K562 (cell line): ENCODE data around the gene EXOC2. TPM values are rescaled to one million over a fixed set of nuclear protein-coding genes. Genes with fewer than 3 reads are reported as not detected.

Experiments used
- C11orf30 ChIP-seq: fragments of 450-650 bp; IDR thresholded peaks from 2 replicates; pipeline ENCODE4 v1.6.1; 2016; ENCODE audit warnings: low read depth, mild to moderate bottlenecking
- MTA1 ChIP-seq: fragments of 450-650 bp; IDR thresholded peaks from 2 replicates; pipeline ENCODE4 v1.6.1; 2017; ENCODE audit warnings: borderline replicate concordance
- SMARCB1 ChIP-seq: IDR thresholded peaks from 2 replicates; pipeline ENCODE4 v1.6.1; 2011; ENCODE audit warnings: improper control_type of control experiment, low read depth; ENCODE audit not compliant: insufficient read length
- ZNF316 ChIP-seq: fragments of 450-650 bp; IDR thresholded peaks from 2 replicates; pipeline ENCODE4 v1.6.1; 2016
- ZNF561 ChIP-seq: fragments of 450-650 bp; formaldehyde crosslinking; conservative IDR thresholded peaks from 2 replicates; pipeline ENCODE4 v1.4.0; 2020; ENCODE audit warnings: mild to moderate bottlenecking, moderate library complexity
- polyA plus RNA-seq, 8 experiments: library from polyadenylated mRNA; depleted of rRNA in 4 of 8; stranded (reverse) in 5 of 8; unstranded in 3 of 8; fragments of >200 nt; fragmentation: Nextera tagmentation in 2 of 8; fragmentation: Illumina TruSeq in 1 of 8; extraction: Ambion mirVana in 2 of 8; extraction: Trizol in 1 of 8; gene quantifications; 2 replicates each; pipeline versions ENCODE4 v1.2.1 to v1.2.3, GENCODE V29; 2011 to 2014; ENCODE audit warnings: inconsistent platforms in 1 of 8, missing spikeins in 1 of 8
- total RNA-seq, 7 experiments: library from RNA; depleted of rRNA in 6 of 7; stranded (reverse); fragments of >200 nt in 6 of 7; fragmentation: Illumina TruSeq in 2 of 7; extraction: Trizol in 2 of 7; gene quantifications; 2 replicates each; pipeline versions ENCODE4 v1.2.1 to v1.2.3, GENCODE V29; 2011 to 2021; ENCODE audit warnings: low replicate concordance in 1 of 7
- TF ChIP-seq, protein P1 (sequence below): sonication (generic); formaldehyde crosslinking; IDR thresholded peaks from 2 replicates; pipeline ENCODE4 v1.8.0; 2022; ENCODE audit warnings: missing genetic modification reagents, mild to moderate bottlenecking, borderline replicate concordance
- TF ChIP-seq, protein P2 (sequence below): fragments of 200-600 bp; sonication (generic); IDR thresholded peaks from one replicate; pipeline ENCODE4 v1.6.1; 2012; ENCODE audit warnings: mild to moderate bottlenecking, low read depth, low read length, inconsistent platforms
- TF ChIP-seq, protein P3 (sequence below): fragments of 450-650 bp; conservative IDR thresholded peaks from 2 replicates; pipeline ENCODE4 v1.6.1; 2016; ENCODE audit warnings: missing genetic modification characterization, low read depth, mild to moderate bottlenecking, control low read depth, missing compliant biosample characterization
- TF ChIP-seq, protein P4 (sequence below): fragments of 250-450 bp; sonication (Bioruptor Pico); IDR thresholded peaks from 2 replicates; pipeline ENCODE4 v1.4.0; 2020; ENCODE audit warnings: mild to moderate bottlenecking, moderate library complexity

The EXOC2 gene
- total and polyA plus RNA-seq, 9 of the 15 experiments (the other 6 are each of a cell fraction or from before 2014, with no cell fraction given): 12.2 to 30.2 (median 24.2) TPM

DNA sequence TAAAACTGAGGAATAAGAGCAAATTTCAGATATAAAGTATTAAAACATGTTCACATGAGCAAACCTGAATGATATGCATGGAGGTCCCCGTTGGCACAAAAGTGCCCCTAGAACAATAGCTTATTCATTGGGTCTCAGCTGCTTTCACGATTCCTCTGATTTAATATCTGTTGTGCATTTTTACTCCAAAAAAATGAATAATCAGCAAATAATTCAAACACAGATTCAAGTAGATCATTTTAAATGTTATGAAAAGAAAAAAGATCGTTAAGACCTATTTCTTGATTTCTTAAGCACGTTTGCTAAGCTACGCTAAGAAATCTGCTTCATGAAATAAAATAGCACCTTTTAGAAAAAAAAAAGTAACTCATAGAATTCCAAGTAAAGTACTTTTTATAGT lies 57.7 kb downstream of the EXOC2 start (continued):
- TF ChIP-seq, protein P1, sequence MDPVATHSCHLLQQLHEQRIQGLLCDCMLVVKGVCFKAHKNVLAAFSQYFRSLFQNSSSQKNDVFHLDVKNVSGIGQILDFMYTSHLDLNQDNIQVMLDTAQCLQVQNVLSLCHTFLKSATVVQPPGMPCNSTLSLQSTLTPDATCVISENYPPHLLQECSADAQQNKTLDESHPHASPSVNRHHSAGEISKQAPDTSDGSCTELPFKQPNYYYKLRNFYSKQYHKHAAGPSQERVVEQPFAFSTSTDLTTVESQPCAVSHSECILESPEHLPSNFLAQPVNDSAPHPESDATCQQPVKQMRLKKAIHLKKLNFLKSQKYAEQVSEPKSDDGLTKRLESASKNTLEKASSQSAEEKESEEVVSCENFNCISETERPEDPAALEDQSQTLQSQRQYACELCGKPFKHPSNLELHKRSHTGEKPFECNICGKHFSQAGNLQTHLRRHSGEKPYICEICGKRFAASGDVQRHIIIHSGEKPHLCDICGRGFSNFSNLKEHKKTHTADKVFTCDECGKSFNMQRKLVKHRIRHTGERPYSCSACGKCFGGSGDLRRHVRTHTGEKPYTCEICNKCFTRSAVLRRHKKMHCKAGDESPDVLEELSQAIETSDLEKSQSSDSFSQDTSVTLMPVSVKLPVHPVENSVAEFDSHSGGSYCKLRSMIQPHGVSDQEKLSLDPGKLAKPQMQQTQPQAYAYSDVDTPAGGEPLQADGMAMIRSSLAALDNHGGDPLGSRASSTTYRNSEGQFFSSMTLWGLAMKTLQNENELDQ (CRISPR knock-in tag): no peak
- TF ChIP-seq, protein P2, sequence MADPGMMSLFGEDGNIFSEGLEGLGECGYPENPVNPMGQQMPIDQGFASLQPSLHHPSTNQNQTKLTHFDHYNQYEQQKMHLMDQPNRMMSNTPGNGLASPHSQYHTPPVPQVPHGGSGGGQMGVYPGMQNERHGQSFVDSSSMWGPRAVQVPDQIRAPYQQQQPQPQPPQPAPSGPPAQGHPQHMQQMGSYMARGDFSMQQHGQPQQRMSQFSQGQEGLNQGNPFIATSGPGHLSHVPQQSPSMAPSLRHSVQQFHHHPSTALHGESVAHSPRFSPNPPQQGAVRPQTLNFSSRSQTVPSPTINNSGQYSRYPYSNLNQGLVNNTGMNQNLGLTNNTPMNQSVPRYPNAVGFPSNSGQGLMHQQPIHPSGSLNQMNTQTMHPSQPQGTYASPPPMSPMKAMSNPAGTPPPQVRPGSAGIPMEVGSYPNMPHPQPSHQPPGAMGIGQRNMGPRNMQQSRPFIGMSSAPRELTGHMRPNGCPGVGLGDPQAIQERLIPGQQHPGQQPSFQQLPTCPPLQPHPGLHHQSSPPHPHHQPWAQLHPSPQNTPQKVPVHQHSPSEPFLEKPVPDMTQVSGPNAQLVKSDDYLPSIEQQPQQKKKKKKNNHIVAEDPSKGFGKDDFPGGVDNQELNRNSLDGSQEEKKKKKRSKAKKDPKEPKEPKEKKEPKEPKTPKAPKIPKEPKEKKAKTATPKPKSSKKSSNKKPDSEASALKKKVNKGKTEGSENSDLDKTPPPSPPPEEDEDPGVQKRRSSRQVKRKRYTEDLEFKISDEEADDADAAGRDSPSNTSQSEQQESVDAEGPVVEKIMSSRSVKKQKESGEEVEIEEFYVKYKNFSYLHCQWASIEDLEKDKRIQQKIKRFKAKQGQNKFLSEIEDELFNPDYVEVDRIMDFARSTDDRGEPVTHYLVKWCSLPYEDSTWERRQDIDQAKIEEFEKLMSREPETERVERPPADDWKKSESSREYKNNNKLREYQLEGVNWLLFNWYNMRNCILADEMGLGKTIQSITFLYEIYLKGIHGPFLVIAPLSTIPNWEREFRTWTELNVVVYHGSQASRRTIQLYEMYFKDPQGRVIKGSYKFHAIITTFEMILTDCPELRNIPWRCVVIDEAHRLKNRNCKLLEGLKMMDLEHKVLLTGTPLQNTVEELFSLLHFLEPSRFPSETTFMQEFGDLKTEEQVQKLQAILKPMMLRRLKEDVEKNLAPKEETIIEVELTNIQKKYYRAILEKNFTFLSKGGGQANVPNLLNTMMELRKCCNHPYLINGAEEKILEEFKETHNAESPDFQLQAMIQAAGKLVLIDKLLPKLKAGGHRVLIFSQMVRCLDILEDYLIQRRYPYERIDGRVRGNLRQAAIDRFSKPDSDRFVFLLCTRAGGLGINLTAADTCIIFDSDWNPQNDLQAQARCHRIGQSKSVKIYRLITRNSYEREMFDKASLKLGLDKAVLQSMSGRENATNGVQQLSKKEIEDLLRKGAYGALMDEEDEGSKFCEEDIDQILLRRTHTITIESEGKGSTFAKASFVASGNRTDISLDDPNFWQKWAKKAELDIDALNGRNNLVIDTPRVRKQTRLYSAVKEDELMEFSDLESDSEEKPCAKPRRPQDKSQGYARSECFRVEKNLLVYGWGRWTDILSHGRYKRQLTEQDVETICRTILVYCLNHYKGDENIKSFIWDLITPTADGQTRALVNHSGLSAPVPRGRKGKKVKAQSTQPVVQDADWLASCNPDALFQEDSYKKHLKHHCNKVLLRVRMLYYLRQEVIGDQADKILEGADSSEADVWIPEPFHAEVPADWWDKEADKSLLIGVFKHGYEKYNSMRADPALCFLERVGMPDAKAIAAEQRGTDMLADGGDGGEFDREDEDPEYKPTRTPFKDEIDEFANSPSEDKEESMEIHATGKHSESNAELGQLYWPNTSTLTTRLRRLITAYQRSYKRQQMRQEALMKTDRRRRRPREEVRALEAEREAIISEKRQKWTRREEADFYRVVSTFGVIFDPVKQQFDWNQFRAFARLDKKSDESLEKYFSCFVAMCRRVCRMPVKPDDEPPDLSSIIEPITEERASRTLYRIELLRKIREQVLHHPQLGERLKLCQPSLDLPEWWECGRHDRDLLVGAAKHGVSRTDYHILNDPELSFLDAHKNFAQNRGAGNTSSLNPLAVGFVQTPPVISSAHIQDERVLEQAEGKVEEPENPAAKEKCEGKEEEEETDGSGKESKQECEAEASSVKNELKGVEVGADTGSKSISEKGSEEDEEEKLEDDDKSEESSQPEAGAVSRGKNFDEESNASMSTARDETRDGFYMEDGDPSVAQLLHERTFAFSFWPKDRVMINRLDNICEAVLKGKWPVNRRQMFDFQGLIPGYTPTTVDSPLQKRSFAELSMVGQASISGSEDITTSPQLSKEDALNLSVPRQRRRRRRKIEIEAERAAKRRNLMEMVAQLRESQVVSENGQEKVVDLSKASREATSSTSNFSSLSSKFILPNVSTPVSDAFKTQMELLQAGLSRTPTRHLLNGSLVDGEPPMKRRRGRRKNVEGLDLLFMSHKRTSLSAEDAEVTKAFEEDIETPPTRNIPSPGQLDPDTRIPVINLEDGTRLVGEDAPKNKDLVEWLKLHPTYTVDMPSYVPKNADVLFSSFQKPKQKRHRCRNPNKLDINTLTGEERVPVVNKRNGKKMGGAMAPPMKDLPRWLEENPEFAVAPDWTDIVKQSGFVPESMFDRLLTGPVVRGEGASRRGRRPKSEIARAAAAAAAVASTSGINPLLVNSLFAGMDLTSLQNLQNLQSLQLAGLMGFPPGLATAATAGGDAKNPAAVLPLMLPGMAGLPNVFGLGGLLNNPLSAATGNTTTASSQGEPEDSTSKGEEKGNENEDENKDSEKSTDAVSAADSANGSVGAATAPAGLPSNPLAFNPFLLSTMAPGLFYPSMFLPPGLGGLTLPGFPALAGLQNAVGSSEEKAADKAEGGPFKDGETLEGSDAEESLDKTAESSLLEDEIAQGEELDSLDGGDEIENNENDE: no peak
- TF ChIP-seq, protein P3, sequence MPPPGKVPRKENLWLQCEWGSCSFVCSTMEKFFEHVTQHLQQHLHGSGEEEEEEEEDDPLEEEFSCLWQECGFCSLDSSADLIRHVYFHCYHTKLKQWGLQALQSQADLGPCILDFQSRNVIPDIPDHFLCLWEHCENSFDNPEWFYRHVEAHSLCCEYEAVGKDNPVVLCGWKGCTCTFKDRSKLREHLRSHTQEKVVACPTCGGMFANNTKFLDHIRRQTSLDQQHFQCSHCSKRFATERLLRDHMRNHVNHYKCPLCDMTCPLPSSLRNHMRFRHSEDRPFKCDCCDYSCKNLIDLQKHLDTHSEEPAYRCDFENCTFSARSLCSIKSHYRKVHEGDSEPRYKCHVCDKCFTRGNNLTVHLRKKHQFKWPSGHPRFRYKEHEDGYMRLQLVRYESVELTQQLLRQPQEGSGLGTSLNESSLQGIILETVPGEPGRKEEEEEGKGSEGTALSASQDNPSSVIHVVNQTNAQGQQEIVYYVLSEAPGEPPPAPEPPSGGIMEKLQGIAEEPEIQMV (tag): no peak
- TF ChIP-seq MTA1: no peak
- peak; percentile 91 for TF ChIP-seq ZNF316
- TF ChIP-seq ZNF561: no peak
- TF ChIP-seq, protein P4, sequence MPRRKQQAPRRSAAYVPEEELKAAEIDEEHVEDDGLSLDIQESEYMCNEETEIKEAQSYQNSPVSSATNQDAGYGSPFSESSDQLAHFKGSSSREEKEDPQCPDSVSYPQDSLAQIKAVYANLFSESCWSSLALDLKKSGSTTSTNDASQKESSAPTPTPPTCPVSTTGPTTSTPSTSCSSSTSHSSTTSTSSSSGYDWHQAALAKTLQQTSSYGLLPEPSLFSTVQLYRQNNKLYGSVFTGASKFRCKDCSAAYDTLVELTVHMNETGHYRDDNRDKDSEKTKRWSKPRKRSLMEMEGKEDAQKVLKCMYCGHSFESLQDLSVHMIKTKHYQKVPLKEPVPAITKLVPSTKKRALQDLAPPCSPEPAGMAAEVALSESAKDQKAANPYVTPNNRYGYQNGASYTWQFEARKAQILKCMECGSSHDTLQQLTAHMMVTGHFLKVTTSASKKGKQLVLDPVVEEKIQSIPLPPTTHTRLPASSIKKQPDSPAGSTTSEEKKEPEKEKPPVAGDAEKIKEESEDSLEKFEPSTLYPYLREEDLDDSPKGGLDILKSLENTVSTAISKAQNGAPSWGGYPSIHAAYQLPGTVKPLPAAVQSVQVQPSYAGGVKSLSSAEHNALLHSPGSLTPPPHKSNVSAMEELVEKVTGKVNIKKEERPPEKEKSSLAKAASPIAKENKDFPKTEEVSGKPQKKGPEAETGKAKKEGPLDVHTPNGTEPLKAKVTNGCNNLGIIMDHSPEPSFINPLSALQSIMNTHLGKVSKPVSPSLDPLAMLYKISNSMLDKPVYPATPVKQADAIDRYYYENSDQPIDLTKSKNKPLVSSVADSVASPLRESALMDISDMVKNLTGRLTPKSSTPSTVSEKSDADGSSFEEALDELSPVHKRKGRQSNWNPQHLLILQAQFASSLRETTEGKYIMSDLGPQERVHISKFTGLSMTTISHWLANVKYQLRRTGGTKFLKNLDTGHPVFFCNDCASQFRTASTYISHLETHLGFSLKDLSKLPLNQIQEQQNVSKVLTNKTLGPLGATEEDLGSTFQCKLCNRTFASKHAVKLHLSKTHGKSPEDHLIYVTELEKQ (CRISPR knock-in tag): no peak
- peak; percentile 79 for TF ChIP-seq C11orf30
- no peak for TF ChIP-seq SMARCB1
